VCaP (cell line): ENCODE measurements around the gene USH2A.
A peak's percentile ranks its signal among the peaks of the same experiment; 100 is the strongest.

Source experiments
- H3K27ac ChIP-seq: fragments of 450-650 bp; 2 replicates; pipeline ENCODE4 v1.5.1; 2017
- CTCF ChIP-seq: fragments of 450-650 bp; conservative IDR thresholded peaks from 2 replicates; pipeline ENCODE4 v1.5.1; 2017; ENCODE audit warnings: mild to moderate bottlenecking, moderate library complexity

USH2A gene

GRCh38 chr1:215631040-215631439, 792.2 kb downstream of the USH2A start:
- H3K27ac ChIP-seq: no peak overlapping the region
- TF ChIP-seq CTCF: no peak

- no peak for TF ChIP-seq CTCF
- no peak overlapping the region for H3K27ac ChIP-seq
These were observed 797.3 kb downstream of the USH2A start for GRCh38 chr1:215625949-215626348.

GRCh38 chr1:215623162-215623561, 800.1 kb downstream of the USH2A start:
- no peak for TF ChIP-seq CTCF
- H3K27ac ChIP-seq: no peak overlapping the region

- TF ChIP-seq CTCF: no peak
- no peak overlapping the region for H3K27ac ChIP-seq
These were observed 805.3 kb downstream of the USH2A start for GRCh38 chr1:215617979-215618378.

- no peak for TF ChIP-seq CTCF
- H3K27ac ChIP-seq: peak overlapping the region; percentile 38
These were observed 810.9 kb downstream of the USH2A start for GRCh38 chr1:215612391-215612790.

- TF ChIP-seq CTCF: no peak
- no peak overlapping the region for H3K27ac ChIP-seq
These were observed 814.6 kb downstream of the USH2A start for GRCh38 chr1:215608646-215609045.

- H3K27ac ChIP-seq: no peak overlapping the region
- no peak for TF ChIP-seq CTCF
These were observed 815.8 kb downstream of the USH2A start for GRCh38 chr1:215607412-215607811.

GRCh38 chr1:215606564-215607168, 816.6 kb downstream of the USH2A start:
- TF ChIP-seq CTCF: peak; percentile 76
- H3K27ac ChIP-seq: no peak overlapping the region
